OCI-LY7 (cell line): ENCODE data around the gene FCER1G.

ENCODE experiments used
- EZH2phosphoT487 ChIP-seq: fragments of 200-600 bp; sonication (generic); IDR thresholded peaks from 2 replicates; pipeline ENCODE4 v1.6.1; 2018; ENCODE audit warnings: low read depth, borderline replicate concordance, mild to moderate bottlenecking, mixed run types, antibody characterized with exemption, low read length, moderate library complexity, mixed read lengths
- TF ChIP-seq, protein P1 (sequence below): fragments of 200-600 bp; sonication (generic); conservative IDR thresholded peaks from 2 replicates; pipeline ENCODE4 v1.5.1; 2014; ENCODE audit warnings: mild to moderate bottlenecking, antibody characterized with exemption, low read length, moderate library complexity, mixed read lengths

DNA sequence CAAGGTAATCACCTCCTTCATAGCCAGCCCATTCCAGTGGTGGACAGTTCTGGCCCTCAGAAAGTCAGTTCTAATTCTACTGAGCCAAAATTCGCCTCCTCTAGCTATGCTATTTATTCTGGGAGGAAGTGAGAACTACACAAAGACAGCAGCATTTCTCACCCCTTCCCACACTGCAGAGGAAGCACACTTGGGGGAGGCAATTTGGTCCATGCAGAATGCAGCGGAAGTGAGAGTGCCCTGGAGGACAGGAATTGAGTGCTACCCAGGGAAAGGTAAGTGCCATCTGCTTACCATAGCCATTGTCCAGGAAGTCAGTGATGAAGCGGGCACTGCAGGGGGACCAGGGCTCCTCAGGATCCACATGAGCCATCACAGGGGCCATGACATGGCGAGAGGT, 19.9 kb upstream of the FCER1G start:
- TF ChIP-seq, protein P1, sequence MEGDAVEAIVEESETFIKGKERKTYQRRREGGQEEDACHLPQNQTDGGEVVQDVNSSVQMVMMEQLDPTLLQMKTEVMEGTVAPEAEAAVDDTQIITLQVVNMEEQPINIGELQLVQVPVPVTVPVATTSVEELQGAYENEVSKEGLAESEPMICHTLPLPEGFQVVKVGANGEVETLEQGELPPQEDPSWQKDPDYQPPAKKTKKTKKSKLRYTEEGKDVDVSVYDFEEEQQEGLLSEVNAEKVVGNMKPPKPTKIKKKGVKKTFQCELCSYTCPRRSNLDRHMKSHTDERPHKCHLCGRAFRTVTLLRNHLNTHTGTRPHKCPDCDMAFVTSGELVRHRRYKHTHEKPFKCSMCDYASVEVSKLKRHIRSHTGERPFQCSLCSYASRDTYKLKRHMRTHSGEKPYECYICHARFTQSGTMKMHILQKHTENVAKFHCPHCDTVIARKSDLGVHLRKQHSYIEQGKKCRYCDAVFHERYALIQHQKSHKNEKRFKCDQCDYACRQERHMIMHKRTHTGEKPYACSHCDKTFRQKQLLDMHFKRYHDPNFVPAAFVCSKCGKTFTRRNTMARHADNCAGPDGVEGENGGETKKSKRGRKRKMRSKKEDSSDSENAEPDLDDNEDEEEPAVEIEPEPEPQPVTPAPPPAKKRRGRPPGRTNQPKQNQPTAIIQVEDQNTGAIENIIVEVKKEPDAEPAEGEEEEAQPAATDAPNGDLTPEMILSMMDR, result no peak
- TF ChIP-seq EZH2phosphoT487, result no peak
